GM12875 (cell line): ENCODE data around the gene AGPAT2.
A peak's percentile ranks its signal among the peaks of the same experiment; 100 is the strongest.

Experiments
- H3K4me3 ChIP-seq: one replicate; pipeline ENCODE4 v1.5.1; 2011; ENCODE audit warnings: low read depth, low read length, control low read depth
- TF ChIP-seq, protein P1 (sequence below): IDR thresholded peaks from 2 replicates; pipeline ENCODE4 v1.5.1; 2011; ENCODE audit warnings: low read depth, mild to moderate bottlenecking, control low read depth, inconsistent platforms, low read length, moderate library complexity, borderline replicate concordance; ENCODE audit not compliant: insufficient read depth

Gene AGPAT2

DNA sequence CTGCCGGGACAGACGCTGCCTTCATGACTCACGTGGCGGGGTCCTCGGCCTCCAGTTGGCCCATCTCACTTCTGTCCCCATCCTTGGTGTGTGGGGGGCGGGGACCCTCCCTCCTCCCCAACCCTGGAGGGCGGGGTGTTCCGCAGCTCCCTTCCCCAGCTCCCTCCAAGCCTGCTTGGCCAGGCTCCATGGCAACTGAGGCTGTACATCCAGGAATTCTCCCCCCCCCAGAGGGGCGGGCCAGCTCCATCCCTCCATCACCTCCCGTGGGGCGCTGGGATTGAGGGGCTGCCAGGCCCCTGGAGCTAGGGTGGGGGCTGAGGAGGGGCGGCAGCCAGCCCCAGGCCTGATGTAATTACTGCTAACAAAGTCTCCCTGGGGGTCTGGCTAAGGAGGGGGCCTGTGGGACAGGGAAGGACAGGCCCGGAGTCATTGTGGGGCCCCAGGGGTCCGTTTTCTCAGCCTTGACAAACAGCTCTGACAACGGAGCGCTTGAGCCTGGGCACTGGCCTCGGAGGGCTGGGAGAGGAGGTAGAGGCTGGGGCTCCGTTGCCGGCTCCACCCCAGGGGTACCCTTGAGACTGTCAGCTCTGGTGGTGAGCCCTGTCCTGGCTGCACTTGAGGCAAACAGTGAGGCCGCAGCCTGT lies 33.1 kb upstream of the AGPAT2 start:
- TF ChIP-seq, protein P1, sequence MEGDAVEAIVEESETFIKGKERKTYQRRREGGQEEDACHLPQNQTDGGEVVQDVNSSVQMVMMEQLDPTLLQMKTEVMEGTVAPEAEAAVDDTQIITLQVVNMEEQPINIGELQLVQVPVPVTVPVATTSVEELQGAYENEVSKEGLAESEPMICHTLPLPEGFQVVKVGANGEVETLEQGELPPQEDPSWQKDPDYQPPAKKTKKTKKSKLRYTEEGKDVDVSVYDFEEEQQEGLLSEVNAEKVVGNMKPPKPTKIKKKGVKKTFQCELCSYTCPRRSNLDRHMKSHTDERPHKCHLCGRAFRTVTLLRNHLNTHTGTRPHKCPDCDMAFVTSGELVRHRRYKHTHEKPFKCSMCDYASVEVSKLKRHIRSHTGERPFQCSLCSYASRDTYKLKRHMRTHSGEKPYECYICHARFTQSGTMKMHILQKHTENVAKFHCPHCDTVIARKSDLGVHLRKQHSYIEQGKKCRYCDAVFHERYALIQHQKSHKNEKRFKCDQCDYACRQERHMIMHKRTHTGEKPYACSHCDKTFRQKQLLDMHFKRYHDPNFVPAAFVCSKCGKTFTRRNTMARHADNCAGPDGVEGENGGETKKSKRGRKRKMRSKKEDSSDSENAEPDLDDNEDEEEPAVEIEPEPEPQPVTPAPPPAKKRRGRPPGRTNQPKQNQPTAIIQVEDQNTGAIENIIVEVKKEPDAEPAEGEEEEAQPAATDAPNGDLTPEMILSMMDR = no peak
- H3K4me3 ChIP-seq = no peak overlapping the region

- TF ChIP-seq, protein P1 = 0 out of 2 replicates have a peak, but pooled peaks have one; percentile 9
- H3K4me3 ChIP-seq = no peak overlapping the region
Measured at GRCh38 chr9:136719195-136719880, 32.1 kb upstream of the AGPAT2 start.

DNA sequence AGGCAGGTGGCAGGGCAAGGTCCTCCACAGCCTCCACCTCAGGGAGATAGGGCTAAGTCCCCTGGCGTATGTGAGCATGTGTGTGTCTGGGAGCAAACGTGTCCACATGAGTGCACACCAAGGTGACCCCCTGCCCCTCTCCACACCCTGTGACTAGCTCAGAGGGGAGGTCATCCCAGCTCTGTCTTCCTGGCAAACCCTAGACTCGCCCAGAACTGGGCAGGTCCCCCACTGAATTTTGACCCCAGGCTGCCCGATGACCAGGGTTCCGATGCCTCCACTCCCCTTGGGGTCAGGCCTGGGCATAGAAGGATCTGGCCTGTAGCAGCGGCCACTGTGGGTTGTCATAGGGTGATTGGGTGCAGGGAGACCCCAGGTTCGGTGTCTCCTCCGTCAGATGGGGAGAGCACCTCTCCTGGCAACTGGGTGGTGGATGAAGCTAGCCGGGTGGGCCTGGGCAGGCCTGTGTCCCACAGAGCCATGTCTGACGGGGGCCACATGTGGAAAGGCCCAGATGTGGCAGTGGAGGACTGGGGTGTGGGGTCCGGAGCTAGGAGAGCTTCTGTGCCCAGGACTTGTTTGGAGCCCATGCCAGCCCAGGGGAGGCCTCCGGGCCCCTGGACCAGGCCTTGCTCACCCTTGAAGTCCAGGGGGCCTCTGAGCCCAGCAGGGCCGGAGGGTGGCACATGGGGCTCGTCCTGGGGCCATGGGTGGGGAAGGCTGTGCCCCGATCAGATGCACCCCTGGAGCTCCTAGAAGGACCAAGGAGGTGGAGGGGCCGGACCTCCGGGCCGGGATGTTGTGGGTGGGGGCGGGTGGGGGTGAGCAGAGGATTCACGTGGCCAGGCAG lies 31.3 kb upstream of the AGPAT2 start:
- TF ChIP-seq, protein P1 = no peak
- no peak overlapping the region for H3K4me3 ChIP-seq

DNA sequence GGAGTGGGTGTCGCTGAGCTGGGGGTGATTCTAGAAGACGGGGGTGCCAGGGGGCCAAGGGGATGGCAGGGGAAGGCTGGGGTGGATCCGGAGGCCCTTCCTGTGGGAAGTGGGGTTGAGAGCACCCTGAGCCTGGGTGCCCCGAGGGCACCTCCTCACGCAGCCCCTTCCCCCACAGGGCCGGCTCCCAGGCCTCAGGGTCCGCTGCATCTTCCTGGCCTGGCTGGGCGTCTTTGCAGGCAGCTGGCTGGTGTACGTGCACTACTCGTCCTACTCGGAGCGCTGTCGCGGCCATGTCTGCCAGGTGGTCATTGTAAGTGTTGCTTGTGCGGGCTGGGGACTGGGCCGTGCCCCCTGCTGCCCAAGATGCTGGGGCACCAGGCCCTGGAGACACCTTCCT lies 30.1 kb upstream of the AGPAT2 start:
- H3K4me3 ChIP-seq = no peak overlapping the region
- TF ChIP-seq, protein P1 = no peak

DNA sequence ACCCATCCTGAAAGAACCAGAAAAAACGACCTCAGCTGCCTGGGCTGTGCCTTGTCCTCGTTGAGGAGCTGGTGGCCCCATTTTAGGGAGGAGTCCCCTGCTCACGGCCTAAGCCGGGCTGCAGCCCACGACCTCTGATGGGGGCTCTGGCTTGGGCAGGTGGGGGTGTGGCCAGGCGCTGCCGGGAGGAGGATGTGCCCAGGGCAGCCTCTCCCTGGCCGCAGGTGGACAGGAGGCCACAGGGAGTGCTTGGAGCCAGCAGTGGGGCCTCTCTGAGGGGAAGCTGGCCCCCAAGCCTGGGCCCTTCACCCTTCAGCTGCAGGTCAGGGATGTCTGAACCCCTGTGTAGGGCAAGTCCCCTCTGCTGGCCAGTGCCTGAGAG lies 27.6 kb upstream of the AGPAT2 start:
- TF ChIP-seq, protein P1 = no peak
- H3K4me3 ChIP-seq = no peak overlapping the region

DNA sequence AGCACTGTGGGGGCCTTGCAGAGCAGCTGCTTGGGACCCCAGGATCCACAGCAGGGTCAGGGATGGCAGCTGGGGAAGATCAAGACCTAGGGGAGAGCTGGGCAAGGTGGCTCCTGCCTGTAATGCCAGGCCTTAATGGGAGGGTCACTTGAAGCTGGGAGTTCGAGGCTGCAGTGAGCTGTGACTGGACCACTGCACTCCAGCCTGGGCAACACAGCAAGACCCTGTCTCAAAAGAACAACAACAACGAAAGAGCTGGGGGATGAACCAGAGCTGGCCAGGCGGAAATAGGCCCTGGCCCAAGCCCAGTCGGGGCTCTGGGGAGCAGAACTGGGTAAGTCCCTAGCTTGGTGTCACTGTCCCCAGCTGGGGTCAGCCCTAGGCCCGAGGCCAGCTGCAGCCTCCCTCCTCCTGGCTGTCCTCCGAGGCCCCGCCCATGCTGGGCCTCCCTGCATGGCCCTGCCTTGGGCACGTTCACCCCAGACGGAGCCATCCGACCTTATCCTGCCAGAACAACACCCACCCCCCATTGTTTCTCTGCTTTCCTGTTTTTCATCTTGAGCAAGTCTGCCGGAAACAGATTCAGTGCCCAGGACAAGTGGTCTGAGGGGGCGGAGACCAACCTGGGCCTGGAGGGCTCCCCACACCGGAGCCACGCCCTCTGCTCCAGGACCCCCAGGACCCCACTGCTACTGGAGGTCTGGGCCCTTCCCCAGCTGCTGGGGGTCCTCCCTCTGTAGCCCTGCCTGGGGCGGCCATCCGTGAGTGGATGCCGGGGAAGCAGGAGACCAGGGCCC lies 27.0 kb upstream of the AGPAT2 start:
- H3K4me3 ChIP-seq = no peak overlapping the region
- TF ChIP-seq, protein P1 = no peak
